CMK (cell line): ENCODE data around the gene OR6P1.

Experiments
- DNase-seq: peaks from one replicate; pipeline ENCODE4 v3.0.0-alpha.2; 2010; ENCODE audit warnings: low read depth

Gene OR6P1

GRCh38 chr1:158516966-158517365, 53.4 kb downstream of the OR6P1 start:
- no peak for DNase-seq
